Activated CD4-positive, alpha-beta T cell treated with anti-CD3 and anti-CD28 coated beads, Interleukin-2, amount 10 ng/mL, durations not matched to agents 24 days and 14 days (primary cell): ENCODE results near the gene KRT71. TPM values are rescaled to one million over a fixed set of nuclear protein-coding genes. Genes with fewer than 3 reads are reported as not detected.
"Not testable (repeated sequence)": the region's sequence is repeated elsewhere in the genome, so short reads cannot be mapped to it uniquely, and the experiment has no call there.

ENCODE experiments used
- DNase-seq: peaks from one replicate; pipeline ENCODE4 v3.0.0; 2022
- H3K27ac Mint-ChIP-seq: one replicate; pipeline ENCODE4 v1.8.0; 2022; ENCODE audit warnings: mild to moderate bottlenecking, mixed read lengths
- H3K27me3 Mint-ChIP-seq: one replicate; pipeline ENCODE4 v1.8.0; 2022; ENCODE audit warnings: mixed read lengths
- H3K36me3 Mint-ChIP-seq: one replicate; pipeline ENCODE4 v1.8.0; 2022; ENCODE audit warnings: low read depth, mild to moderate bottlenecking, mixed read lengths
- H3K4me1 Mint-ChIP-seq: one replicate; pipeline ENCODE4 v1.8.0; 2021; ENCODE audit warnings: mixed read lengths
- H3K4me3 Mint-ChIP-seq: one replicate; pipeline ENCODE4 v1.8.0; 2022; ENCODE audit warnings: mild to moderate bottlenecking, moderate library complexity, mixed read lengths
- H3K9me3 Mint-ChIP-seq: one replicate; pipeline ENCODE4 v1.8.0; 2021; ENCODE audit warnings: mixed read lengths
- intact Hi-C: fragments of 100-400 bp; cut with micrococcal nuclease; formaldehyde crosslinking; loops from one replicate; pipeline ENCODE4 v1.15.1; 2023
- total RNA-seq: library from RNA; stranded (reverse); gene quantifications from 2 replicates; pipeline ENCODE4 v1.2.3, GENCODE V29; 2022

The KRT71 gene
- total RNA-seq = not detected in 2 replicates

GRCh38 chr12:52552681-52553195 is at the start of gene KRT71:
Gene KRT71, minus strand, starts transcription at chr12:52553145. Its CDS starts 68 bp downstream, at chr12:52553077.
- intact Hi-C loops = no loop called here
- Mint-ChIP-seq H3K4me1 (no peaks in the 10 kb centered on the region), H3K36me3 (no peaks in the 10 kb centered on the region), H3K4me3 (no peak within 1 kb of the TSS), H3K27me3 (peaks cover 9% of the 10 kb centered on the region), H3K27ac (no peak within 1 kb of the TSS), H3K9me3 (no peaks in the 10 kb centered on the region)
- DNase-seq = no peak

GRCh38 chr12:52602552-52602951 is 49.6 kb upstream of the KRT71 start:
- intact Hi-C loops = no loop called here
- no peak overlapping the region for H3K27ac Mint-ChIP-seq
- H3K9me3 Mint-ChIP-seq = no peaks in the 10 kb centered on the region
- H3K4me3 Mint-ChIP-seq = no peak overlapping the region
- no peak for DNase-seq
- no peaks in the 10 kb centered on the region for H3K36me3 Mint-ChIP-seq
- H3K27me3 Mint-ChIP-seq = peaks cover 20% of the 10 kb centered on the region
- H3K4me1 Mint-ChIP-seq = peaks cover 20% of the 10 kb centered on the region

- Mint-ChIP-seq H3K27ac (no peak overlapping the region), H3K9me3 (no peaks in the 10 kb centered on the region), H3K36me3 (no peaks in the 10 kb centered on the region), H3K4me1 (peaks cover 14% of the 10 kb centered on the region), H3K4me3 (no peak overlapping the region), H3K27me3 (peaks cover 20% of the 10 kb centered on the region)
- DNase-seq = no peak
- intact Hi-C loops = no loop called here
Measured at GRCh38 chr12:52601671-52602070, 48.7 kb upstream of the KRT71 start.

- peaks cover 13% of the 10 kb centered on the region for H3K4me1 Mint-ChIP-seq
- no peaks in the 10 kb centered on the region for H3K36me3 Mint-ChIP-seq
- H3K9me3 Mint-ChIP-seq = no peaks in the 10 kb centered on the region
- peaks cover 22% of the 10 kb centered on the region for H3K27me3 Mint-ChIP-seq
- no peak within 1 kb of the TSS for H3K4me3 Mint-ChIP-seq
- no peak for DNase-seq
- intact Hi-C loops = no loop called here
- H3K27ac Mint-ChIP-seq = no peak within 1 kb of the TSS
Measured at GRCh38 chr12:52600941-52601481, 48.1 kb upstream of the KRT71 start, which contains the start of gene KRT72. Gene KRT72, minus strand, starts transcription at chr12:52601463. Its CDS starts 11 bp downstream, at chr12:52601452.

GRCh38 chr12:52600475-52600874 is 47.5 kb upstream of the KRT71 start:
- Mint-ChIP-seq H3K27ac (no peak overlapping the region), H3K36me3 (no peaks in the 10 kb centered on the region), H3K9me3 (no peaks in the 10 kb centered on the region), H3K4me3 (no peak overlapping the region), H3K4me1 (peaks cover 10% of the 10 kb centered on the region), H3K27me3 (peaks cover 24% of the 10 kb centered on the region)
- DNase-seq = no peak
- intact Hi-C loops = no loop called here

- Mint-ChIP-seq H3K36me3 (no peaks in the 10 kb centered on the region), H3K27ac (no peak overlapping the region), H3K27me3 (peaks cover 24% of the 10 kb centered on the region), H3K4me3 (no peak overlapping the region), H3K9me3 (no peaks in the 10 kb centered on the region), H3K4me1 (peaks cover 7% of the 10 kb centered on the region)
- intact Hi-C loops = no loop called here
- DNase-seq = no peak
Measured at GRCh38 chr12:52600071-52600470, 47.1 kb upstream of the KRT71 start.

- Mint-ChIP-seq H3K36me3 (no peaks in the 10 kb centered on the region), H3K4me1 (peaks cover 4% of the 10 kb centered on the region), H3K4me3 (no peak overlapping the region), H3K9me3 (no peaks in the 10 kb centered on the region), H3K27me3 (peaks cover 28% of the 10 kb centered on the region), H3K27ac (no peak overlapping the region)
- intact Hi-C loops = no loop called here
- no peak for DNase-seq
Measured at GRCh38 chr12:52598966-52599365, 46.0 kb upstream of the KRT71 start.

GRCh38 chr12:52594237-52594636 is 41.3 kb upstream of the KRT71 start:
- H3K27ac Mint-ChIP-seq, H3K4me3 Mint-ChIP-seq, DNase-seq, H3K4me1 Mint-ChIP-seq, intact Hi-C loops, H3K9me3 Mint-ChIP-seq, H3K36me3 Mint-ChIP-seq: not testable (repeated sequence)
- peaks cover 22% of the 10 kb centered on the region for H3K27me3 Mint-ChIP-seq

GRCh38 chr12:52591521-52591920 is 38.6 kb upstream of the KRT71 start:
- Mint-ChIP-seq H3K4me3 (no peak overlapping the region), H3K27ac (no peak overlapping the region), H3K27me3 (peaks cover 12% of the 10 kb centered on the region), H3K9me3 (no peaks in the 10 kb centered on the region), H3K4me1 (peaks cover 6% of the 10 kb centered on the region), H3K36me3 (no peaks in the 10 kb centered on the region)
- DNase-seq = no peak
- intact Hi-C loops = no loop called here

GRCh38 chr12:52590021-52590420 is 37.1 kb upstream of the KRT71 start:
- Mint-ChIP-seq H3K4me3 (no peak overlapping the region), H3K4me1 (peaks cover 21% of the 10 kb centered on the region), H3K36me3 (no peaks in the 10 kb centered on the region), H3K27ac (no peak overlapping the region), H3K27me3 (peaks cover 8% of the 10 kb centered on the region), H3K9me3 (no peaks in the 10 kb centered on the region)
- DNase-seq = no peak
- intact Hi-C loops = no loop called here

GRCh38 chr12:52587563-52587962 is 34.6 kb upstream of the KRT71 start:
- H3K4me1 Mint-ChIP-seq = peaks cover 28% of the 10 kb centered on the region
- H3K27me3 Mint-ChIP-seq = peaks cover 2% of the 10 kb centered on the region
- no peaks in the 10 kb centered on the region for H3K9me3 Mint-ChIP-seq
- no peak overlapping the region for H3K4me3 Mint-ChIP-seq
- no peak overlapping the region for H3K27ac Mint-ChIP-seq
- no peak for DNase-seq
- H3K36me3 Mint-ChIP-seq = no peaks in the 10 kb centered on the region
- intact Hi-C loops = loop anchor here (10.0 kb wide), 1 partner anchor 433 kb away; no protein-coding TSS in a partner anchor

- peak; percentile 87 for DNase-seq
- intact Hi-C loops = loop anchor here (10.0 kb wide), 1 partner anchor 431 kb away; no protein-coding TSS in a partner anchor
- Mint-ChIP-seq H3K27ac (no peak overlapping the region), H3K4me3 (peak overlapping the region; percentile 2), H3K27me3 (peaks cover 2% of the 10 kb centered on the region), H3K9me3 (no peaks in the 10 kb centered on the region), H3K4me1 (peaks cover 28% of the 10 kb centered on the region), H3K36me3 (no peaks in the 10 kb centered on the region)
Measured at GRCh38 chr12:52585946-52586345, 33.0 kb upstream of the KRT71 start.

- H3K36me3 Mint-ChIP-seq = no peaks in the 10 kb centered on the region
- H3K9me3 Mint-ChIP-seq = no peaks in the 10 kb centered on the region
- H3K4me3 Mint-ChIP-seq = no peak overlapping the region
- DNase-seq = no peak
- no peak overlapping the region for H3K27ac Mint-ChIP-seq
- intact Hi-C loops = loop anchor here (10.0 kb wide), 1 partner anchor 430 kb away; no protein-coding TSS in a partner anchor
- peaks cover 7% of the 10 kb centered on the region for H3K27me3 Mint-ChIP-seq
- peaks cover 28% of the 10 kb centered on the region for H3K4me1 Mint-ChIP-seq
Measured at GRCh38 chr12:52585066-52585465, 32.1 kb upstream of the KRT71 start.

- Mint-ChIP-seq H3K27me3 (peaks cover 5% of the 10 kb centered on the region), H3K27ac (no peak overlapping the region), H3K36me3 (no peaks in the 10 kb centered on the region), H3K4me3 (no peak overlapping the region), H3K9me3 (no peaks in the 10 kb centered on the region), H3K4me1 (peaks cover 28% of the 10 kb centered on the region)
- no peak for DNase-seq
- intact Hi-C loops = loop anchor here (10.0 kb wide), 1 partner anchor 429 kb away; no protein-coding TSS in a partner anchor
Measured at GRCh38 chr12:52584156-52584682, 31.3 kb upstream of the KRT71 start.
